Epithelial cell of prostate (primary cell): ENCODE data around the gene ZDHHC14.
"Not testable (repeated sequence)": the region's sequence is repeated elsewhere in the genome, so short reads cannot be mapped to it uniquely, and the experiment has no call there.

Experiments
- DNase-seq: peaks from one replicate; pipeline ENCODE4 v3.0.0-alpha.2; 2011; ENCODE audit warnings: low read depth, low spot score
- H3K27ac ChIP-seq: fragments of 450-650 bp; 2 replicates; pipeline ENCODE4 v1.5.1; 2017; ENCODE audit warnings: mild to moderate bottlenecking

ZDHHC14 gene

DNA sequence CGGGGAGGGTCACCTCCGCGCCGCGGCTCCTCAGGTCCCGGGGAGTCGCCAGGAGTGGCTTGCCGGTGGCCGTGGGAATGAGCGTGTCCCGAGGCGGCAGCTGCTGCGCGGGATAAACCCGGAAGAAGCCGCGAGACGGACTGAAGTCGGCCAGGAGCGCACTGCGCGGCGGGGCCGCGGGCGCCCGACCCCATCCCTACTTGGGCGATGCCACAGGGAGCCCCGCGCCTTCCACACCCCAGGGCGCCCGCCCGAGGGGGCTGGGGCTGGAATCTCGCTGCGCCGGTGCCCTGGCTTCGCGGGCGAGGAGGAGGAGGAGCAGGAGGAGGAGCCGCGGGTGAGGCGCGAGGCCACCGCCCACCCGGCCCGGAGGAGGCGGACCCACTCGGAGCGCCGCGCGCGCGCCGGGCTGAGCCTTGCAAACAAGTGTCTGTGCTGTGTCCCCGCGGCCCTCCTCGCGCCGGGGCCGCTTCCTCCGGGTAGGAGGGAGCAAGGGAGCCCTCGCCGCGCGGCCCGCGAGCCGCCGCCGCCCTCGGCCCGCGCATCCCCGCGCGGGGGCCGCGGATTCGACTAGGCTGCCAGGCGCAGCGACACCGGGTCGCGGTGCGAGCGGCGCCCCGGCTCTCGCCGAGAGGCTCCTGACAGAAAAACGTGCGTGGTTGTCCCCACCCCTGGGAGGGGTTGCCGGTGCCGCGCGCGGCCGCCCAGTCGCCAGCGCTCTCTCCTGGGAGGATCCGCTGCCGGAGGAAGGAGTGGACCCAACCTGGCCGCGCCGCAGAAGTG, at the start of gene ZDHHC14:
TSS of gene ZDHHC14 (plus strand) at position 412 of the 783 bp plus-strand sequence.
- peak; percentile 48 for DNase-seq
- H3K27ac ChIP-seq: peak within 1 kb of the TSS; percentile 73

DNA sequence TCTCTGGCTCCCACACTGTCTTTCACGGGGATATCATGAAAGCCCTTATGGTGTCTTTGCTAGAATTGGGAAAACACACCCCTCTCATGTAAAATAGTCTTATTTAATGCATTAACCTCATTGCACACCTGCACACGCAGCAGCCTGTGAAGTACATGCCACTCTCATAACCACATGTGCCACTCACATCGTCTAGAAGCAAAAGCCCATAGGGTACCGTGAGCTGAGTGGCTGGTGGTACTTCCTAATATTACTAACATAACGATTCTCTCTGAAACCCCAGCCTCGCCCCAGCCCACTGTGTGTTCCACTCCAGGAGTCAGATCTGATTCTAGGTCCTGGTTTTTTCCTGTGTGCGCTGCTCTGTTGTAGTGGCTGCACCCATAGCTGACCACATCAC, 48.2 kb upstream of the ZDHHC14 start:
- no peak overlapping the region for H3K27ac ChIP-seq
- no peak for DNase-seq

DNA sequence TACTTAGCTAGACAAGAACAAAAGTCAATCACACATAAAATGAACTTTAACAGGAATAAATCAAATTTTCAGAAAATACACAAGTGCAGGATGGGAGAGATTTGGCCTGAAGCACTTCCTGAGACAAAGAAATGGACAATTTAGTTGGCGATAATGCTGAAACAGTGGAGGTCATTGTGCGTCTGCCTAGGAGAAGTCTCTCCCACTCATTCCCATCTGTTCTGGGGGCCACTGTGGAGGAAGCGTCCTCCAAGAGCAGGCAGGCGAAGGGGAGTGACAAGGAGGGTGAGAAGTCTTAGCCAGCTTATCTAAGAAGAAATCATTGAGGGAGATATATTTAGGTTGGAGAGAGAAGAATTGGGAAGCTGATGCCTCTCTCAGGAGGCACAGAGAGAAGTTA, 47.5 kb upstream of the ZDHHC14 start:
- no peak for DNase-seq
- H3K27ac ChIP-seq: no peak overlapping the region

DNA sequence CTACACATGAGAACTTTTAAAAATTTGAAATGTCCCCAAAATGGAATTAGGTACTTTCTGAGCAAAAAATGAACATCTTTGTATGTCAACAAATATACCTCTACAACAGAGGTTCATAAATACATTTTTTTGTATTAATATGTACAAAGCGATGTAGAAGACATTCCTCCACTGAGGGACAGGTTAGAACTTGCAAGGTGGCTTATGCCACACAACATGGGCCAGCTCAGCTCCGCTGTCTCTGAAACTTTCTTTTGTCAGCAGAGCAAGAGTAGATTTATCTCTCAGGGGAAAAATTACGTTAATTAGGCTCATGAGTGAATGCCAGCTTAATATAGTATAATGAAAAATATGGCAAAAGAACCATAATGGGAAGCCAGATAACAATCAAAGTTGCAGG, 47.0 kb upstream of the ZDHHC14 start:
- DNase-seq: no peak
- H3K27ac ChIP-seq: no peak overlapping the region

DNA sequence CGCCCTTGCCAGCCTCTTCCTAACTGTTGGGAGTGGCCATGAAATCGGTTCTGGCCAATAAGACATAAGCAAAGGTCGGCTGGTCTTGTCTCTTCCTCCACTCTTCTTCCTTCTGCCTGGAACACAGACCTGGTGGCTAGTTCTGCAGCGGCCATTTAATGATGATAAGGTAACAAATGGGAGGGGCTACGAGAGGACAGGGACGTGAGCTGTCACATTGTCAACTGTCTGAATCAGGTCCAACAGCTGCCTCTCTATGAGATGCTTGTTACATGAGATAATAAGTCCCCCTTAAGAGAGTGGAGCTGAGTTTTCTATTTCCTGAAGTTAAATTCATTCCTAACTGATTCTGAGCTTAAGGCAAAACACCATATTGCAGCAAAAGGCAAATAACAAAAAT, 45.2 kb upstream of the ZDHHC14 start:
- no peak for DNase-seq

DNA sequence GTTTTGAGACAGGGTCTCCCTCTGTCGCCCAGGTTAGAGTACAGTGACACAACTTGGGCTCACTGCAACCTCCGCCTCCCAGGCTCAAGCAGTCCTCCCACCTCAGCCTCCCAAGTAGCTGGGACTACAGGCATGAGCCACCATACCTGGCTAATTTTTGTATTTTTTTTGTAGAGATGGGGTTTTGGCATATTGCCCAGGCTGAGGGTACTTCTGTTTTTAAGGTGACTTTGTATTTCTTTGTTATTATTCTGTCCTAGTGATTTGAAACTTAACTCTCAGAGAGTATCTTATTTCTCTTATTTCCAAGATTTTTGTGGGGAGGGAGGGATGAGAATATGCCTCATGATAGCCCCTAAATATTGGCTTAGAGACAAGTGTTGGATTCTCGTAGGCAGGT, 43.7 kb upstream of the ZDHHC14 start:
- DNase-seq, H3K27ac ChIP-seq: not testable (repeated sequence)

More for the DNA sequence above, 45.2 kb upstream of the ZDHHC14 start:
- H3K27ac ChIP-seq: no peak overlapping the region

DNA sequence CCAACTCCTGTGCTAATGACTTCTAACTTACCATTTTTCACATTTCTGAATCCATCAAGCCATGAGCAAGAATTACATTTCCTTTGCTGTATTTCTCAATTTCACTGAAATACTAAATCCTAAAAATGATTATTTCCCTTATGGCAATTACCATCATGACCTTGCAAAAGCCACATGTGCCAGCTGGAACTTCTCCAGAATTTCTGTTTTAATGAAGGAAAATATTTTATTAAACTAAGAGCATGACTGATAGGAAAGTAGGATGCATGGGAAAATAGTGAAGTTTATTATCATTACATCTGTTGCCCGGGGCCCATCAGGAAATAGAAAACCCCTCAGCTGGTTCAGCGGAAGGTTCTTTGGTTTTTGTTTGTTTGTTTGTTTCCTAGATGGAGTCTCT, 43.2 kb upstream of the ZDHHC14 start:
- DNase-seq: no peak
- H3K27ac ChIP-seq: no peak overlapping the region

DNA sequence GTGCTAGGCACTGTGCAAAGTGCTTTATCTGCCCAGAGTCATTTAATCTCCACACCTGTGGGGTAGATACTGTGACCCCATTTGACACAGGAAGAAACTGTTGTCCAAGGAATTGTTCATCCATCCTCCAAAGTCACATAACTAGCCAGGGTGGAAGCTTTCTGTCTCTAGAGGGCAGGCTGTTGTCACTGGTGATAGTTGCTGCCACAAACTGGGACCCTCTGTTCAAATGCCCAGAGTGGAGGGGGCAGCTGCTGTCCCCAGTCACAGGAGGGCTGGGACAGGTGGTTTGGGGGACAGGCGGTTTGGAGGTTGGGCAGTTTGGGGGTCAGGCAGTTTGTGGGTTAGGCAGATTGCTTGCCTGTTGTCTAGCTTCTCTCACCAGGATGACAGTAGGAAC, 41.6 kb upstream of the ZDHHC14 start:
- no peak overlapping the region for H3K27ac ChIP-seq
- DNase-seq: no peak

DNA sequence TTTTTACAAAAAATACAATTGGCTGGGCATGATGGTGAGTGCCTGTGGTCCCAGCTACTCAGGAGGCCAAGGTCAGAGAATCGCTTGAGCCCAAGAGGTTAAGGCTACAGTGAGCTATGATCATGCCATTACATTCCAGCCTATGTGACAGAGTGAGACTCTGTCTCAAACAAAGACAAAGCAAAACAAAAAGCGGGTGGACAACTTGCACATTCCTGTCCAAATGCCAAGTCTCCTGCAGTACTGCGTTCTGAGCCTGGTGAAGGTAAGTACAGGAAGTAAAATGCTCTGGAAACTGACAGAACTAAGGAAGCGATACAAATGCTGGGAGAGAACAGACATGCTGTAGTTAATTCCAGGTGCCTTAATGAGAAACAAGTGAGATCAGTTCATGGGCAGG, 37.3 kb upstream of the ZDHHC14 start:
- H3K27ac ChIP-seq: no peak overlapping the region
- no peak for DNase-seq

DNA sequence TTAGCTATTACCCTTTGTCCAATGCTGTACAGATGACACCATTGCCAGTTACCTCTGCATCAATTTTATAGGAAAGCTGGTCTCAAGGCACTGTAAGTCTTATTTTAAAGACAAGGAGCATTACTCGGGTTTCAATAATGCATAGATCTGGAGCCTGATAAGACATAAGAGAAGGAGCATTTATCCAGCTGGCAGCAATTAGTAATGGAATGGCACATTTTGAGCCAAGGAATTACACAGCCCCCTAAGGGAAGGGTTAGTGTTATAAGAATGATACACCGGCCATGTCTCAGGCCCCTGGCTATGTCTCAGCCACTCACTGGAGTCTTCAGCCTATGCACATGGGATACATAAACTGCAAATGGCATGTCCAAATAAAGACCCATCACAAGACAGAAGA, 34.6 kb upstream of the ZDHHC14 start:
- DNase-seq: no peak
- no peak overlapping the region for H3K27ac ChIP-seq

DNA sequence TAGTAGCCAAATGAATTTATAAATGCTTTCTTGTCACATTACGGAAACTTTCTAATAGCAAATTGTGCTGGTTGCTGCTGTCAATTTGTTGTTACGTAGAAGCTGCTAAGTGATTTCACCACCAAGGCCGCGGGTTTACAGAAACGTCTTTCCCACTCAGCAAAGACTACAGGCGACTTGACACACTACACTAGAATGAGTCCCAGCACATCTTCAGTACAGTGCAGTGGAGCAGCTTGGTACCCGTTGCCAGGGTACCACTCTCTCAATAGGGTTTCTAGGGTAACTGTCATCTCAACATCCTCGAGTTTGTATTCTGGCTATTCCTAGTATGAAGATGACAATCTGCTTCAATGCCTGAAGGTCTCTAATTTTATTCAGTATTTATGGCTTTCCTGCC, 22.7 kb upstream of the ZDHHC14 start:
- H3K27ac ChIP-seq: no peak overlapping the region
- no peak for DNase-seq

DNA sequence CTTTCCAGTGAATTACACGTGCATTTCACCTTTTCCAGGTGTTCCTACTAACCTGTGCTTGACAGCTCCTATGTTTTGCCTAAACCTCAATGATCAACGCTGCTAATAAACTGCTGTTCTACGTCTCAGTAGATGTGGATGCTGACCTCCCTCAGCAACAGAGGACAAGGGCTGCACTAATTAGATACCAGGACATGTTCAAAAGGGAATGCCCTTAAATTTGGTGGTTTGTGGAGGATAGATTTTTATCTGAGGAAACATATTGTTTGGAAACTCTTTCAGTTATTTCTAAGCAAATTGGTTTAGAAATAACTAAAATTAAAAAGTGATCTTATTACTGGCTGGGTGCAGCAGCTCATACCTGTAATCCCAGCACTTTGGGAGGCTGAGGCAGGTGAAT, 19.1 kb upstream of the ZDHHC14 start:
- no peak overlapping the region for H3K27ac ChIP-seq
- no peak for DNase-seq

DNA sequence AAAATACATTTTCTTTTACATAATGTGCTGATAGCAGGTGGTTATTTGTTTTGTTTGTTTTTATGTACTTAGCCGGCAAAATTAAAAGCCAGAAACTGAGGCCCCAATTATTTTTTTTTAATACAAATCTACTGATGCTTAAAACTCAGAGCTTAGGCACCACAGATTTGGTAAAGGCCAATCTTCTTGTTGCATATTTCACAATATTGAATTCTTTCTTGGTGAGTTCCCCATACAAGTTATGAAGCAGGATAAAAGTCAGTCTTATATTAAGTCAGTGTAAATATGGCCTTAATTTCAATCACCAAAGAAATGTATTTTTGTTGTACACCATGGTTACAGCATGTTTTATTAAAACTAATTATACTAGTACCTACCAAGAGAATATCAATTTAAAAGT, 16.3 kb upstream of the ZDHHC14 start:
- DNase-seq: no peak
- no peak overlapping the region for H3K27ac ChIP-seq

DNA sequence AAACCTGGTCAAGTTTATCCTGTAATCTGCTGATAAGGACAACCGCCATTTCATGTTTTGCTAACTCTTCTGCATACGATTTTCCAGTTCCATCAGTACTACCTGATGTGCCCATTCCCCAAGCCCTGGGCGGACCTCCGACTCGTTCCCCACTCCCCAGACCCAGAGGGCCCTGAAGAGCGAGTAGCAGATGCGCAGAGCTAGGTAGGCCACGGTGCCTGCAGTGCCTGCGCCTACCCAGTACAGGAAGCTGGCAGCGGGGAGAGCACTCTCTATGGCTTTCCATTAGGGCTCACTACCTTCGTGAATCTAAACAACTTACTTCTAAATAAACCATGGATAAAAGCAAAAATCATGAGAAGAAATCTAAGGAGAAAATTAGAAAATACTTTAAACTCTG, 14.3 kb upstream of the ZDHHC14 start:
- no peak for DNase-seq
- H3K27ac ChIP-seq: no peak overlapping the region

DNA sequence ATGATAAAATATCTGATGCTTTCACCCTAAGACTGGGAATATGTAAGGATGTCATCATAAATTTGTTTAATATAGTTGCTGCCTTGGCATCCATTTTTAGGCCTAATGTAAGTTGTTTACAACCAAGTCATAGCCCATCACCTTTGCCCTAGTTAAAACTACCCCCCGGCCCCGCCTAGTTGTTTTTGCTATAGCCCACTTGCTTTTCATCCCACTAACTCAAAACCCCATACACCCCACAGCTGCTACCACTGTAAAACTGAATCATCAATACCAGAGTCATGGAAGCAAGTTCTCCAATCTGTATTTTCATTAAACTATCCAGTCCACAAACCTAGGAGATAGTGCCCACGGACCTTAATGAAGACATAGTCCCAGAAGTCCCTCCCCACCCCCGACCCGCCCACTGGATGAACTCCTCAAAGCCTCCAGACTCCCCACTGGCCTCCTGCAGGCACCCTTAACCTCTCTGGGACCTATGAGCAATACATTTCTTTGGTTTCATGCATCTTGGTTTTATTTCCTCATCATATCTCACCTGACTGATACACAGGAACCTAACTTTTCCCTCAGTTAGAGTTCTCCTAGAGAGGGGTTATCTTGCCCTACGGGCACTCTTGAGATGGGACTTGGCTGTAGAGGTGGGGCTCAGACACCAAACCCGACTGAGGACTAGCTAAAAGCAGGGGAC, 12.5 kb upstream of the ZDHHC14 start:
- DNase-seq: no peak
- no peak overlapping the region for H3K27ac ChIP-seq

DNA sequence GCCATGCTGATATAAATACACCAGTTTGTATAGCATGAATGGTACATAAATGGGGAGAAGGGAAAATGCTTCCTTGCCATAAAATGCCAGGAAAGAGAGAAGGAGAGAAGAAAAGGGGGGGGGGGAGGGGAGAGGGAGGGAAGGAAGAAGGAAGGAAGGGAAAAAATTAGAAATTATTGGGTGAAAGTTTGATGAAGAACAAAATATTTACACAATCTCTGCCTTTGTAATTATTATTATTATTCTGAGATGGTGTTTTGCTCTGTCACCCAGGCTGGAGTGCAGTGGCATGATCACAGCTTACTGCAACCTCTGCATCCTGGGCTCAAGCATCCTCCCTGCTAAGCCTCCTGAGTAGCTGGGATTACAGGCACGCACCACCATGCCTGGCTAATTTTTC, 10.2 kb upstream of the ZDHHC14 start:
- H3K27ac ChIP-seq: no peak overlapping the region
- no peak for DNase-seq

DNA sequence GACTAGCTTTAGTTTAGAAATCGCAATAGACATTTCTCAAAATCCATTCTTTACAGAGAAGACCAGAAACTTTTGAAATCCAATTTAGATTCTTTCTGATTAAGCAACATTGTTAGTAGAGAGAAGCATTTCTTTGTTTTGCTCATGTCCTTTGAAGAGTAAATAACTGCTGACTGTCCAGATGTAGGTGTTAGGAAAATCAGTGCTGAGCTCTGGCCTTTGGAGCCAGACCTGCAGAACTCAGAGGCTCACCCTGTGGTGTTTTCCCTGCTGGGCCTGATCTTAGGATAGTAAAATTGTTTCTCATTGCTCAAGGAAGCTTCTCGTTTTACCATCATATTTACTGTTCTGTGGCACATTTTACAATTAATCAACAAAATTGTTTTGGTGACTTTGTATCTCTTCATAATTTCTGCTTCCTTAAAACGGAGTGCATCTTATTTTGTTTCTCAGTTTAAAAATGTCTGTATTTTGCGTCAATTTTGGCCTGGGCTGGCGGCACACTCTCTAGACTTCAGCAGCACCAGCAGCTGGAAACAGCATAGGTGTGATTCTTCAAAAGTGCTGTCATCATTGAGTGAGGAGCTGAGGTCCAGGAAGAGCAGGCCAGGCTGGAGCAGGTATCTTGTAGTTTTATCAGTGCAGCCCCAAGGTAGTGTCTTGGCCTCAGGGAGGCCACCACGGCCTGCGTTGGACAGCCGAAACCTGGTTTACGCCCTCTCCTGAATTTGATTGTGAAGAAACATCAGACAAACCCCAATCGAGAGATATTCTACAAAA, 8.3 kb upstream of the ZDHHC14 start:
- no peak for DNase-seq
- H3K27ac ChIP-seq: no peak overlapping the region

DNA sequence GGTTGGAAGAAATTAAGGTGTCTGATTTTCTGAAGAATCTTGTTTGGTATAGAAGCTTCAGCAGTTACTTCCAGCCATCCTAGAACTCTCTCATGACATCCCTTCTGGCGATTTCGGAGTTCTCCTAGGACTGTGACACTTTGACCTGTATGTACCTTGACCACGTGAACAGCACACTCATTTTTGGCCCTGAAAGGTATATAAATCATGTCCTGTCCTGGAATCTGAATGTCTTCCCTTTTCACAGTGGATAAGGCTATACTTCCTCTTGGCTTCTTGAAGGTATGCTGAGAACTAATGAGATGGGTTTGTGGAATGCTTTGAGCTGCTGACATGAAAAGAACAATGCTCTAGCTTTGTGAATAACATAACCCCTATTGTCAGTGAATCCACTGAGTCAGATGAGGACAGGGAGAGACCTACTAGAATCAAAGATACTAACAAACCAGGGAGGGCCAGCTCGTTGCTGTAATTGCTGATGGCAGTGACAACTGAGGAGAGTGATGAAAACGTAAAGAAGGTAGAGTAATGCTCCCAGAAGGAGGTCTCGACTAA, 6.0 kb upstream of the ZDHHC14 start:
- DNase-seq: no peak
- no peak overlapping the region for H3K27ac ChIP-seq

DNA sequence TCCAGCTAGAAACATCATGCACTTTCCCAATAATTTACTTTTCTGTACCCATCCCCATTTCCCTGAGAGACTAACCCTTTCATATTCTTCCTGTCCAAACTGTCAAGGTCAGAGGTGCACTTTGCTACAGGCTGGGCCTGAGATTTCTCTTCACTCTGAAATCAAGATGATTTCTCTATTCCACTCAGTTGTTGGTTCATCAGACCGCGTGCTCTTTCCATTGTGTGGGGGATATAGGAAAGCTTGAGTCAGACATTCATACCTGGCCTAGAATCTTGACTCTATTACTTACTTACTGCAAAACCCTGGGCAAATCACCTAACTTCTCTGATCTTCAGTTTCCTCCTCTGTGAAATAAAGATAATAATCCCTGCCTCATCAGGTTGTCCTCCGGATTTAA, 4.7 kb upstream of the ZDHHC14 start:
- no peak overlapping the region for H3K27ac ChIP-seq
- DNase-seq: no peak

DNA sequence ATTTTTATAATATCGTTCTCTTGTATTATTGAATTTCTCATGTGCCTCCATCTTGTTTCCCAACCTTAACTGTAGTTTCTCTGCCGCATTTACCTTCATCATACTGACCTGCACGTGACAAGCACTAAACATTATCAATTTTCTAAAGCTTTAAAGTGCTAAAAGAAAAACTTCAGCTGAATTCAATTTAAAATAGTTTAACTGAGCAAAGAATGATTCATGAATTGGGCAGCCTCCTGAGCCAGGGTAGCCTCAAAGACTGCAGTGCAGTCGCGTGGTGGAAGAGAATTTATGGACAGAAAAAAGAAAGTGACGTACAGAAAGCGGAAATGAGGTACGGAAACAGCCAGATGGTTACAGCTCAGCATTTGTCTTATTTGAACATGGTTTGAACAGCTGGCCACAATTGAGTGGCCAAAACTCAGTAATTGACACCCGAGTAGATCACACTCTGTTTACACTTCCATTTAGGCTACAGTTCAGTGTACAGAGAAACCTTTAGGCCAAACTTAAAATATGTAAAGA, 4.2 kb upstream of the ZDHHC14 start:
- H3K27ac ChIP-seq: no peak overlapping the region
- DNase-seq: no peak
